ENCODE results near the gene LAMC3.
"Not testable (repeated sequence)": the region's sequence is repeated elsewhere in the genome, so short reads cannot be mapped to it uniquely, and the experiment has no call there.

Gene LAMC3

DNA sequence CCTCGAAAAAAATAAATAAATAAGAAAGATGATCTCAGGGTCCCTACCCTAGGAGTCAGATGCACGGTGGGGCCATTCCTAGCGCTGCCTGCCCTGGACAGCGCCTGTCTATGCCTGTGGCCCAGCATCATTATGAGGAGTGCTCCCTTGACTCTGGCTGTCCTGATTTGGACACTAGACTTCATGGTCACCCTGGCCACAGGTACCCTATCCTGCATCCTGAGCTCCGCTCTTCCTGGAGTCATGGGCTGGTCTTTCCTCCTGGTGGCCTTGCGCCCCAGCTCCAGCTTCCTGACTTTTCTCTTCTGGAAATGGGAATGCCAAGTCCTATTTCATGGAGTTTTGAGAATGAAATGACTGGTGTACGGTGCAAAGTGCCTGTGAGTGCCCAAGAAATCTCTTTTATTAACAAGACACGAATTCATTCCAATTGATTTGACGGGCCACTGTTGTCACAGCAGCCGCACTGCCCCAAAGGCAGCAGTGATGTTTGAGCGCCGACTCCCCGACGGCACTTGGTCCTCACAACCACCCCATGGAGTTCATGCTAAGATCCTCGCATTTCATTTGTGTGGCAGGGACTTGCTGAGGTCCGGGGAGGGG, 86.8 kb downstream of the LAMC3 start:
- no peak overlapping the region for H3K27ac ChIP-seq (ENCODE audit: low read depth, low read length)
- H3K4me3 ChIP-seq (ENCODE audit: low read length) = no peak overlapping the region
- no peaks in the 10 kb centered on the region for H3K4me1 ChIP-seq (ENCODE audit: control insufficient read depth, insufficient read depth, low read length)
- H3K36me3 ChIP-seq (ENCODE audit: control insufficient read depth, insufficient read depth, low read length) = no peaks in the 10 kb centered on the region
- H3K9ac ChIP-seq (ENCODE audit: low read length) = no peak overlapping the region
- H3K27me3 ChIP-seq (ENCODE audit: control insufficient read depth, insufficient read depth, low read length) = peaks cover 17% of the 10 kb centered on the region

GRCh38 chr9:131096269-131097125, 87.5 kb downstream of the LAMC3 start, which contains the start of gene AIF1L:
Gene AIF1L, plus strand, starts transcription at chr9:131096531. Its CDS starts 99 bp downstream, at chr9:131096630.
- no peak within 1 kb of the TSS for H3K9ac ChIP-seq (ENCODE audit: low read length)
- H3K27me3 ChIP-seq (ENCODE audit: control insufficient read depth, insufficient read depth, low read length) = peaks cover 17% of the 10 kb centered on the region
- H3K4me1 ChIP-seq (ENCODE audit: control insufficient read depth, insufficient read depth, low read length) = no peaks in the 10 kb centered on the region
- H3K4me3 ChIP-seq (ENCODE audit: low read length) = peak within 1 kb of the TSS; percentile 52
- H3K36me3 ChIP-seq (ENCODE audit: control insufficient read depth, insufficient read depth, low read length) = no peaks in the 10 kb centered on the region
- H3K27ac ChIP-seq (ENCODE audit: low read depth, low read length) = no peak within 1 kb of the TSS

- Histone ChIP-seq H3K27ac (ENCODE audit: low read depth, low read length) (no peak overlapping the region), H3K9ac (ENCODE audit: low read length) (no peak overlapping the region), H3K36me3 (ENCODE audit: control insufficient read depth, insufficient read depth, low read length) (no peaks in the 10 kb centered on the region), H3K4me1 (ENCODE audit: control insufficient read depth, insufficient read depth, low read length) (no peaks in the 10 kb centered on the region), H3K27me3 (ENCODE audit: control insufficient read depth, insufficient read depth, low read length) (peaks cover 17% of the 10 kb centered on the region), H3K4me3 (ENCODE audit: low read length) (peak overlapping the region; percentile 52)
Observed at GRCh38 chr9:131097126-131097947, 88.4 kb downstream of the LAMC3 start.

DNA sequence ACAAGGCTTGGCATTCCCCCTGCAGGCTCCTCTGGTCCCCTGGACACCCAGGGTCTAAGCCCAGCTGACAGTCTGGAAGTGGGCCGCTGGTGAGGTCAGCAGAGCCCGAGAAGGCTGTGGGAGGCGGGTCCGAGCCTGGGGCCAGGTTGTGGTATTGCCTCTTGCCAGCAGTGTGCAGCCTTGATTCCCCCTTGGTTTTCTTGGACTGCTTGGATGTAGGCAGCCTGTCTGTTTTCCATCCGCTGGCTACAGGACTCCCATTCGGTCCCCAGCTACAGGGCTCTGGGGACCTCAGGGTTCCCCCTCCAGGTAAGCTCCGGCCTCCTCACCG, 88.9 kb downstream of the LAMC3 start:
- peak overlapping the region; percentile 12 for H3K4me3 ChIP-seq (ENCODE audit: low read length)
- H3K9ac ChIP-seq (ENCODE audit: low read length) = no peak overlapping the region
- H3K4me1 ChIP-seq (ENCODE audit: control insufficient read depth, insufficient read depth, low read length) = no peaks in the 10 kb centered on the region
- H3K36me3 ChIP-seq (ENCODE audit: control insufficient read depth, insufficient read depth, low read length) = no peaks in the 10 kb centered on the region
- H3K27ac ChIP-seq (ENCODE audit: low read depth, low read length) = no peak overlapping the region
- H3K27me3 ChIP-seq (ENCODE audit: control insufficient read depth, insufficient read depth, low read length) = peaks cover 14% of the 10 kb centered on the region

- Histone ChIP-seq H3K9ac (ENCODE audit: low read length) (no peak overlapping the region), H3K27me3 (ENCODE audit: control insufficient read depth, insufficient read depth, low read length) (peaks cover 12% of the 10 kb centered on the region), H3K27ac (ENCODE audit: low read depth, low read length) (no peak overlapping the region), H3K4me1 (ENCODE audit: control insufficient read depth, insufficient read depth, low read length) (no peaks in the 10 kb centered on the region), H3K36me3 (ENCODE audit: control insufficient read depth, insufficient read depth, low read length) (no peaks in the 10 kb centered on the region), H3K4me3 (ENCODE audit: low read length) (peak overlapping the region; percentile 12)
Observed at GRCh38 chr9:131098391-131099101, 89.6 kb downstream of the LAMC3 start.

DNA sequence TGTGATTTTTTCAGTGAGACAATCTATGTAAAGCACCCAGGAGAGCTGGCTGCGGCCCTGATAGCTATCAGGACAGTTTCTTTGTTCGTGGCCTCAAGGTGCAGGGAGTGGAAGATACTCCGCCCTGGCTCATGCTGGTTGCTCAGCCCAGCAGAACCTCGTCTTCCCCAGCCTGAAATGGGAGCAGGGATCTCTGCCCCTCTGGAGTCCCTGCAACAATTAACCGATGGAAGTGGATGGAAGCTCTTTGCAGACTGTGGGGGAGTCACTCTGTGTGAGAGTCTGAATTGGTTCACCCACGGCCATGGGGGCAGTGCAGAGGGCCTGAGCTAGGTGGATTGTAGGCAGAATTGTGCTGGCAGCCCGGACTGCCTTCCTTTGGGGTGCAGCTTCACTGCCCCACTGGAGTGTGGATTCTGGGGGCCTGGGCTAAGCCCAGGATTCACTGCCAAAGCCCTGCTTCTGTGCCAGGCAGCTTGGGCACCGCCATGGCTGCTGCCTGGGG, 90.2 kb downstream of the LAMC3 start:
- Histone ChIP-seq H3K27me3 (ENCODE audit: control insufficient read depth, insufficient read depth, low read length) (peaks cover 12% of the 10 kb centered on the region), H3K36me3 (ENCODE audit: control insufficient read depth, insufficient read depth, low read length) (no peaks in the 10 kb centered on the region), H3K4me3 (ENCODE audit: low read length) (no peak overlapping the region), H3K4me1 (ENCODE audit: control insufficient read depth, insufficient read depth, low read length) (no peaks in the 10 kb centered on the region), H3K9ac (ENCODE audit: low read length) (no peak overlapping the region), H3K27ac (ENCODE audit: low read depth, low read length) (no peak overlapping the region)

- not testable (repeated sequence) for H3K9ac ChIP-seq (ENCODE audit: low read length); H3K27ac ChIP-seq (ENCODE audit: low read depth, low read length); H3K27me3 ChIP-seq (ENCODE audit: control insufficient read depth, insufficient read depth, low read length); H3K4me3 ChIP-seq (ENCODE audit: low read length); H3K4me1 ChIP-seq (ENCODE audit: control insufficient read depth, insufficient read depth, low read length); H3K36me3 ChIP-seq (ENCODE audit: control insufficient read depth, insufficient read depth, low read length)
Observed at GRCh38 chr9:131099845-131100244, 90.9 kb downstream of the LAMC3 start.

DNA sequence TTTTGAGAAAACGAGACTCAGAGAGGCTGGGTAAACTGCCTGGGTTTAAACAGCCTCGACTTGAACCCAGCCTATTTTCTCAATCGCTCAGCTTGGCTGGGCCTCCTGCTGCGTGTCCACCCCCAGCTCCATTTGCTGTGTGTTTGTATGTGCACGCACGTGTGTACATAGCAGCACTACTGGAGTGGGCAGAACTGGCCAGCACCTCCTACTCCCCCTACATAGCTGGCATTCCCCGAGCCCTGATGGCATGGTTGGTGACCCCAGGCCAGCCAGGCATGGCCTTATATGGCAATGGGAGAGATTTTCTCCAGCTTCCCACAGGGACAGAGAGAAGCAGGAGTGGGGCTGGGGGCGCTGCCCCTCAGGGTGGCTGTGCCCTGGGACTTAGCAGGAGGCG, 91.5 kb downstream of the LAMC3 start:
- Histone ChIP-seq H3K36me3 (ENCODE audit: control insufficient read depth, insufficient read depth, low read length) (no peaks in the 10 kb centered on the region), H3K27ac (ENCODE audit: low read depth, low read length) (no peak overlapping the region), H3K9ac (ENCODE audit: low read length) (no peak overlapping the region), H3K27me3 (ENCODE audit: control insufficient read depth, insufficient read depth, low read length) (peaks cover 2% of the 10 kb centered on the region), H3K4me3 (ENCODE audit: low read length) (no peak overlapping the region), H3K4me1 (ENCODE audit: control insufficient read depth, insufficient read depth, low read length) (no peaks in the 10 kb centered on the region)

GRCh38 chr9:131101207-131101964, 92.4 kb downstream of the LAMC3 start:
- H3K27me3 ChIP-seq (ENCODE audit: control insufficient read depth, insufficient read depth, low read length) = no peaks in the 10 kb centered on the region
- no peak overlapping the region for H3K4me3 ChIP-seq (ENCODE audit: low read length)
- H3K9ac ChIP-seq (ENCODE audit: low read length) = no peak overlapping the region
- no peak overlapping the region for H3K27ac ChIP-seq (ENCODE audit: low read depth, low read length)
- no peaks in the 10 kb centered on the region for H3K4me1 ChIP-seq (ENCODE audit: control insufficient read depth, insufficient read depth, low read length)
- H3K36me3 ChIP-seq (ENCODE audit: control insufficient read depth, insufficient read depth, low read length) = no peaks in the 10 kb centered on the region

GRCh38 chr9:131103024-131103423, 94.0 kb downstream of the LAMC3 start:
- Histone ChIP-seq H3K36me3 (ENCODE audit: control insufficient read depth, insufficient read depth, low read length) (no peaks in the 10 kb centered on the region), H3K27ac (ENCODE audit: low read depth, low read length) (no peak overlapping the region), H3K27me3 (ENCODE audit: control insufficient read depth, insufficient read depth, low read length) (no peaks in the 10 kb centered on the region), H3K9ac (ENCODE audit: low read length) (no peak overlapping the region), H3K4me3 (ENCODE audit: low read length) (no peak overlapping the region), H3K4me1 (ENCODE audit: control insufficient read depth, insufficient read depth, low read length) (no peaks in the 10 kb centered on the region)

DNA sequence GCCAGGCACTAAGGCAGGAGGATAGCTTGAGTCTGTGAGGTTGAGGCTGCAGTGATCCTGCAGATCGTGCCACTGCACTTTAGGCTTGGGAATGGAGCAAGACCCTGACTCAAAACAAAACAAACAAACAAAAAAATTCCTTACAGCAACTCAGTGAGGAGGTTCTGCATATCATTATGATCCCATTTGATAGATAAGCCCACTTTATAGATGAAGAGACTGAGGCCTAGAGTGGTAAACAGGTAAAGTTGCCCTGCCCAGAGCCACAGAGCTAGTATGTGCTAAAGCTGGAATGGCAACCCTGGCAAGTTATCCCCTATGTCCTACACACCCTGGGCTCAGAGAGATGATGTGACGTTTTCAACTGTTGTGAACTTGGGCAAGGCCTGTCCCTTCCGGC, 94.6 kb downstream of the LAMC3 start:
- H3K36me3 ChIP-seq (ENCODE audit: control insufficient read depth, insufficient read depth, low read length) = no peaks in the 10 kb centered on the region
- H3K4me1 ChIP-seq (ENCODE audit: control insufficient read depth, insufficient read depth, low read length) = no peaks in the 10 kb centered on the region
- H3K27ac ChIP-seq (ENCODE audit: low read depth, low read length) = no peak overlapping the region
- H3K9ac ChIP-seq (ENCODE audit: low read length) = no peak overlapping the region
- H3K4me3 ChIP-seq (ENCODE audit: low read length) = no peak overlapping the region
- H3K27me3 ChIP-seq (ENCODE audit: control insufficient read depth, insufficient read depth, low read length) = no peaks in the 10 kb centered on the region
